ENCODE results near the gene GPR26.

GRCh38 chr10:123621492-123621891, 44.7 kb upstream of the GPR26 start:
- TF ChIP-seq, protein P1, sequence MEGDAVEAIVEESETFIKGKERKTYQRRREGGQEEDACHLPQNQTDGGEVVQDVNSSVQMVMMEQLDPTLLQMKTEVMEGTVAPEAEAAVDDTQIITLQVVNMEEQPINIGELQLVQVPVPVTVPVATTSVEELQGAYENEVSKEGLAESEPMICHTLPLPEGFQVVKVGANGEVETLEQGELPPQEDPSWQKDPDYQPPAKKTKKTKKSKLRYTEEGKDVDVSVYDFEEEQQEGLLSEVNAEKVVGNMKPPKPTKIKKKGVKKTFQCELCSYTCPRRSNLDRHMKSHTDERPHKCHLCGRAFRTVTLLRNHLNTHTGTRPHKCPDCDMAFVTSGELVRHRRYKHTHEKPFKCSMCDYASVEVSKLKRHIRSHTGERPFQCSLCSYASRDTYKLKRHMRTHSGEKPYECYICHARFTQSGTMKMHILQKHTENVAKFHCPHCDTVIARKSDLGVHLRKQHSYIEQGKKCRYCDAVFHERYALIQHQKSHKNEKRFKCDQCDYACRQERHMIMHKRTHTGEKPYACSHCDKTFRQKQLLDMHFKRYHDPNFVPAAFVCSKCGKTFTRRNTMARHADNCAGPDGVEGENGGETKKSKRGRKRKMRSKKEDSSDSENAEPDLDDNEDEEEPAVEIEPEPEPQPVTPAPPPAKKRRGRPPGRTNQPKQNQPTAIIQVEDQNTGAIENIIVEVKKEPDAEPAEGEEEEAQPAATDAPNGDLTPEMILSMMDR (IDR thresholded peaks at IDR 0.05): no peak
- TF ChIP-seq POLR2AphosphoS5 (IDR thresholded peaks at IDR 0.05) (no peak), POLR2A (IDR thresholded peaks at IDR 0.05) (no peak), EP300 (IDR thresholded peaks at IDR 0.05) (no peak)

All from suprapubic skin (tissue), 4 donors.